HPDE6-E6E7 (cell line): ENCODE data around the gene OR13D1.
"Not testable (repeated sequence)": the region's sequence is repeated elsewhere in the genome, so short reads cannot be mapped to it uniquely, and the experiment has no call there.

Experiments
- DNase-seq: peaks from one replicate; pipeline ENCODE4 v3.0.0; 2011; ENCODE audit warnings: missing footprints; ENCODE audit errors: extremely low spot score

The OR13D1 gene, protein sequence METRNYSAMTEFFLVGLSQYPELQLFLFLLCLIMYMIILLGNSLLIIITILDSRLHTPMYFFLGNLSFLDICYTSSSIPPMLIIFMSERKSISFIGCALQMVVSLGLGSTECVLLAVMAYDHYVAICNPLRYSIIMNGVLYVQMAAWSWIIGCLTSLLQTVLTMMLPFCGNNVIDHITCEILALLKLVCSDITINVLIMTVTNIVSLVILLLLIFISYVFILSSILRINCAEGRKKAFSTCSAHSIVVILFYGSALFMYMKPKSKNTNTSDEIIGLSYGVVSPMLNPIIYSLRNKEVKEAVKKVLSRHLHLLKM

DNA sequence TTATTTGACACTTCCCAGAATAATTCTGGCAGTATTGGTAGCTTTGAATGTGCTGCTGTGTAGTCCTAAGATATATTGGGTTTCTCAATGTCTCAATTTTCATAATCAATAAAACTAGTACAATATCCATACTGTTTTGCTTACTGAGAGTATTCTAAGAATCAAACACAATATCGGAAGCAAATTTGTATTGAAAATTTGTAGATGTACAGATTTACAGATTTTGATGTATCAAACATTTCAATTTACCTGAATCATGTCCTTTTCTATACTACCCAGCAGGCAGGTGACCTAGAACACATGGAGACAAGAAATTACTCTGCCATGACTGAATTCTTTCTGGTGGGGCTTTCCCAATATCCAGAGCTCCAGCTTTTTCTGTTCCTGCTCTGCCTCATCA lies at the start of gene OR13D1:
Gene OR13D1, plus strand, starts transcription at position 301 of the 400 bp plus-strand sequence. Its CDS starts 0 bp downstream, at position 301.
- no peak for DNase-seq

DNA sequence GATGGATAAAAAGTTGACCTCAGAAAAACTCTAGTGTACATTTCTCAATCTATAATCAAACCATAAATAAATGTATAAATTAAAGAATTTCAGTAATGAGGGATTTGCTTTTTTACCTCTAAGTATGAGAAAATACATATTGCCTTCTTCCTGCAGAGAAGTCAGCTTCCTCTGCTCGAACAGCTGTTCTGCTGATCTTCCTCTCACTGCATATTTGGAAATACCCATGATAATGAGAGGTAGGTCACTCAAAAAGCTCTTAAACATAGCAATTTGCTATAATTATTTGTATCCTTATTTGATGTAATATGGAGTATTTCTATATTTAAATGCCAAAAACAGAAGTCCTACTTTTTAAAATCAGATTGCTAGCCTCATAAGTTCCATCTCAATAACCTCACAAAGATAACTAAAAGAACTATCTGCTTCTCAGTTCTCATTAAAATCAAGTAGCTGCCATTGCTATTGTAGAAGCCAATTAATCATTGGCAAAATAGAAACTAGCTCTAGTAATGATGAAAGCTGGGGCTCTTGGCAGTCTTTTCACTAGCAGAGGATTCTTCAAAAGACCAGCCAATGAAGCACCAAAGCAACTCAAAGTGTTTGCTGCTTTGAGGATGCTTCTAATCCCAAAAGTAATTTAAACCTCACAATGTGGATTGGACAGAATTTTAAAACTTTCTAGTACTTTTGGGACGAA lies 35.7 kb upstream of the OR13D1 start:
- no peak for DNase-seq

DNA sequence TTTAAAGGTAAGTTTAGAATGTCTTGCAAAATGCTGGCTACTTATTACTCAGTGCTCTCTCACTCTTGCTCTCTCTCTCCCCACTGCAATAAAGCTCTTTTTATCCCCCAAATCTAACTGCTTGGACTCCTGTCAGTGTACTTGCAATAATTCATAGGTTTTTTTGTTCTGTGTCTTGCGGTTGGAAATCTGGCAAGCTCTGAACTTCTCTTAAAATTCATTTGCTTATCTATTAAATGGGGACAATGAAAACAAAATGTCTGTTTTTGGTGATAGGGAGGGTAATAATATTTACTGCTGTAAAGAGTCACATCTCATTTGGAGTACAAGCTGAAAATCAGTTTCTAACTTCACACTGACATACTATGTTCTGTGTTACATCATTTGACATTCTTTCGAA lies 18.7 kb upstream of the OR13D1 start:
- no peak for DNase-seq

DNA sequence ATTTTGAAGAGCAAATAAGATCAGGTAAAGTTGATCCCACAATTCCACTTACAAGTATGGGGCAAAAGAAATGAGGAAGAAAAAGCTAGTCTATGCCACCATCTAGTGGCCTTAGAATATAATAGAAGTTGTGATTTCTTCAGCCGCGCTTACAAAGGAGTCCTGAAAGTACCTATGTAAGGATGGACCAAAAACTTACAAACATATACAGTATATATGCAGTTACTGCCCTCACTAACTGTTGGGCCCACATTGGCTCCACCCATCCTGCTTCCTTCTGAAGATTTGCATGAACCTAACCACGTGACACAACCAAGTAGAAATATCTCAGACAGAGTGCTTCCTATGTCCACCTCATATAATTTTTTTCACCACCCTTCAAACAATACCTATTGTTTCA lies 11.7 kb upstream of the OR13D1 start:
- DNase-seq = no peak

DNA sequence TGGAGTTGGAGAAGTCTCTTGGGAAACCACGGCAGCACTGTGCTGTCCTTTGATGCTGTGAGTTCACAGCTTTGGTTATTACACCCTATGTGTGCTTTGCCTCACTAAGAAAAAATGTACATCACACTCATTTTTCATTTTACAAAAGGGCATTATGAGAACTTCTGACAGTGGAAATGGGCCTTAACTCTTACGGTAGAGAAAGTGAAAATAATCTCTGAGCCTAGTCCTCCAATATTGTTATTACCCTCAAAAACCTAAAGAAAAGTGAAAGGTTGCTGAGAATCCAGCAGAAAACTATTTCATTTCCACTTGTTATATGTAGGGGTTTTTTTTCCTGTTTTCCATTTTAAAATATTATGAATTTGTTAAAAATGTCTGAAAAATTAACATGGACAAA lies 8.2 kb upstream of the OR13D1 start:
- no peak for DNase-seq

DNA sequence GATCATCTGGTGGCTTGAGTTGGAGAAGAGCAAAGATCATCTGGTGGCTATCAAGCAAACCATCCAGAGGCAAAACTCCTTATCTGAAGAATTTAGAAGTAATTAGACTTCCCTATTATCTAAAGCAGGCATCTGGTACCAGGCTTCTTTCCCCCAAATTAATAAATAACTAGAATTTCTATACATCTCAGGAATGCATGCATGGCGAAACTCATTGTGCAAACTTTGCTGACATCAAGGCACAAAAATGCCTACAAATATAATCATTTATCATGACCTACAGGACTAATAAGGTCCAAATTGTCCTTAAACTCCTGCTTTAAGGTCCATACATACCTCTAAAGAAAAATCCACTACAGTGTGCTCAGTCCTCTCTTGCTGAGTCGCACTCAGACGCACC lies 6.0 kb downstream of the OR13D1 start:
- no peak for DNase-seq

DNA sequence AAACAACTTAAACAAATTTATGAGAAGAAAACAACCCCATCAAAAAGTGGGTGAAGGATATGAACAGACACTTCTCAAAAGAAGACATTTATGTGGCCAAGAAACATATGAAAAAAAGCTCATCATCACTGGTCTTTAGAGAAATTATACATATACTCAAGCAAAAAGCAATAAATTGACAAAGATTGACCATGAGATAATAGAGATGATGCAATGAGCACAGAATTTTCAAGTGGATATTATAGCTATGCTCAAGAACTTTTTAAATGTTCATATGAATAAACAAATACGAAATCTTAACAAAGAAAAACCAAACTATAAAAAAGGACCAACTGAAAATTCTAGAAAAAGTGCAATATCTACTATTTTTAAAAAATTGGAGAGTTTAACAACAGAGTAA lies 14.4 kb downstream of the OR13D1 start:
- not testable (repeated sequence) for DNase-seq

DNA sequence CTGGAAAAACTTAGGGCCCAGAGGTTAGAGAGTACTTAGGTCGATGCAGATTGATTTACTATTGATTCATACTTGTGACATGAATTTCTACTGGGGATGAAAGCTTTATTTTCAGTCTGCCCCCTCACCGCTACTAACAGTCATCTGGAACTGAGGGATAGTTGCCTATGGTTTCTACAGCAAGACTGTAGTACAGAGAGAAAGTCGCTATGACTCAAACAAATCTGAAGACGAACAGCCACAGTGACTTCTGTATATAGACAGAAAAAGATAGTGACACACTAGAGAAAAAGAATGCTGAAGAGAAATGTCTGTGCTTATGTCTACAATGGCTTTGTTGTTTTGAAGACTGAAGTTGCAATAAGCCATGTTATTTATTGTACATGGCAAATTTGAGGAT lies 17.3 kb downstream of the OR13D1 start:
- DNase-seq = no peak

DNA sequence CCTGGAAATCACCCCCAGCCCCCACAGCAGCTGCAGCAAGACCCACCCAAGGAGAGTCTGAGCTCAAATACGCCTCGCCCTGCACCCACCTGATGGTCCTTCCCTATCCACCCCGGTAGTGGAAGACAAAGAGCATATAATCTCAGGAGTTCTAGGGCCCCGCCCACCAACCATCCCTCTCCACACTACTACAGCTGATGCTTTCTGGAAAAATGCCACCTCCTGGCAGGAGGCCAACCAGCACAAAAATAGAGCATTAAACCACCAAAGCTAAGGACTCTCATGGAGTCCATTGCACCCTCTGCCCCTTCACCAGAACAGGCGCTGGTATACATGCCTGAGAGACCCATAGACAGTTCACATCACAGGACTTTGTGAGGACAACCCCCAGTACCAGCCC lies 30.7 kb downstream of the OR13D1 start:
- DNase-seq = no peak

DNA sequence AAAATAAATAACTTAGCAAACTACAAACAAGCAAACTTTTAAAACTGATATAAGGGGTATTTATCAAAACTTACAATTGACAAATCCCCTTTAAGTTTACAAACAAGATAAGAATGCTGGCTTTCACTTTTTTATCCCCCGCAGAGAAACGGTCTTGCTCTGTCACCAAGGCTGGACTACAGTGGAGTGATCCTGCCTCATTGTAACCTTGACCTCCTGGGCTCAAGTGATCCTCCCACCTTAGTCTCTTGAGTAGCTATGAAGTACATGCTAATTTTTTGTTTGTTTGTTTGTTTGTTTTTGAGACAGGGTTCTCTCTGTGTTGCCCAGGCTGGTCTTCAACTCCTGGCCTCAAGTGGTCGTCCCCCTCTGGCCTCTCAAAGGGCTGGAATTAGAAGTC lies 44.1 kb downstream of the OR13D1 start:
- DNase-seq = no peak

DNA sequence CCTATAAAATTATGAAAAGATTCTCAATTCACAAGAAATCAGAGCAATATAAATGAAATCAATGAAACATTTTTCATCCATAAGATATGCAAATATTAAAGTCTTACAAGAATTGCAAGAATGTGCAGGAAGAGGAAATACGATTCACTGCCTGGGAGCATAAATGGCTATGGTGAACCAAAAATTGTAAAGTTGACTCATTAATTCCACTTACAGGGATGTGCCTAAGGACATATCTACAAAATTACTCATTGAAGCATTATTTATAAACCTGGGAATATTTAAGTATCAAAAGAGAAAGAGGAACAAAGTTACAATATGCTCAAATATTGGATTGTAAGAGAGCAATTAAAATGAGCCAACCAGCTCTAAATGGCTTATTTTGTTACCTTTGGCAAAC lies 46.3 kb downstream of the OR13D1 start:
- DNase-seq = peak; percentile 11

DNA sequence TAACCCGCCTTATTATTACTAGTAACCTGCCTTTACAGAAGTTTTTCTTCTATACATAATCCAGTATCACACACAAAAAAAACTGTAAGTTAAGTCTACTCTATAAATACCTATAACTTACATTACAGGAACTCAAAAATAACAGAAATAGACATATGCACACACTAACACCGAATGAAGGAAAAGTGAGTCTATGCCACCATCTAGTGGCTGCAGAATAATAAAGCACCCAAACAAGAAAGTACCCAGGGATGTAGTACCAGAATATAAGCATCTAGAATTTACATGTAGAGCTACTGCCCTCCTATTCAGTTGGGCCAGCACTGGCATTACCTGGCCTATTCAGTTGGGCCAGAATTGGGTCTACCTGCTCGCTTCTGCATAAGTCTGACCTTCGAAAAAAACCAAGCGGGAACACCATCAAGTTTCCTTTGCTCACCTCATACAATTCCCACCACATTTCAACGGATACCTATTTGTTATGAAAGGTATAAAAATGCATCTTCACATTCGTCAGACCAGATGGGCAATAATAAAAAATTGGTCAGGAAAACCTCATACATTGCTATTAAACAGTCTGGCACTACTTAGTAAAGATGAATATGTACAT lies 49.2 kb downstream of the OR13D1 start:
- peak; percentile 63 for DNase-seq
